HEK293 (cell line): ENCODE results near the gene CFAP99.

Experiments
- CTCF ChIA-PET: fragments of 350-600 bp; formaldehyde crosslinking; extraction: SDS; loops from one replicate; lab custom pipeline; 2021; ENCODE audit warnings: antibody characterized with exemption; lab: Yijun Ruan, JAX
- POLR2A ChIA-PET: fragments of 300-600 bp; formaldehyde crosslinking; extraction: SDS; loops from one replicate; lab custom pipeline; 2020; ENCODE audit warnings: antibody characterized with exemption, inconsistent platforms; lab: Yijun Ruan, JAX
- H3K27ac ChIP-seq: fragments of 200-500 bp; sonication (Bioruptor generic); 2 replicates; pipeline ENCODE4 v1.5.1; 2014; ENCODE audit warnings: low read depth, low read length, control low read depth, inconsistent platforms; ENCODE audit errors: extremely low read depth
- H3K36me3 ChIP-seq, 2 experiments: fragments of 200-500 bp in 1 of 2; sonication (Bioruptor generic) in 1 of 2; 1 replicate in 1 of 2; 2 replicates in 1 of 2; pipeline ENCODE4 v1.5.1; 2014 to 2017; ENCODE audit warnings: inconsistent platforms in 2 of 2, low read length in 2 of 2; ENCODE audit not compliant: control insufficient read depth in 2 of 2, insufficient read depth in 1 of 2
- H3K4me1 ChIP-seq: fragments of 200-500 bp; sonication (Bioruptor generic); 2 replicates; pipeline ENCODE4 v1.5.1; 2014; ENCODE audit warnings: mild to moderate bottlenecking, low read length, inconsistent platforms; ENCODE audit not compliant: control insufficient read depth, insufficient read depth
- H3K4me3 ChIP-seq: 2 replicates; pipeline ENCODE4 v1.5.1; 2011; ENCODE audit warnings: low read depth, mild to moderate bottlenecking, control low read depth, low read length, moderate library complexity
- H3K9me3 ChIP-seq: fragments of 200-500 bp; sonication (Bioruptor generic); 2 replicates; pipeline ENCODE4 v1.5.1; 2014; ENCODE audit warnings: low read depth, low read length, inconsistent platforms; ENCODE audit not compliant: control insufficient read depth, insufficient read depth
- FEZF1 ChIP-seq: fragments of 450-650 bp; formaldehyde crosslinking; IDR thresholded peaks from 2 replicates; pipeline ENCODE4 v1.5.1; 2016; ENCODE audit warnings: missing biosample characterization, missing genetic modification characterization
- GLI4 ChIP-seq: fragments of 450-650 bp; formaldehyde crosslinking; IDR thresholded peaks from 2 replicates; pipeline ENCODE4 v1.5.1; 2016; ENCODE audit warnings: missing biosample characterization, missing genetic modification characterization
- HOXC10 ChIP-seq: sonication (generic); formaldehyde crosslinking; IDR thresholded peaks from 2 replicates; pipeline ENCODE4 v1.8.1; 2023; ENCODE audit warnings: mild to moderate bottlenecking, missing genetic modification reagents
- IKZF3 ChIP-seq: fragments of 450-650 bp; IDR thresholded peaks from 2 replicates; pipeline ENCODE4 v1.5.0; 2018; ENCODE audit warnings: missing biosample characterization, mild to moderate bottlenecking, missing genetic modification characterization, moderate library complexity
- SCRT2 ChIP-seq: fragments of 450-650 bp; formaldehyde crosslinking; IDR thresholded peaks from 2 replicates; pipeline ENCODE4 v1.5.1; 2016; ENCODE audit warnings: missing biosample characterization, missing genetic modification characterization
- TRIM28 ChIP-seq: IDR thresholded peaks from 2 replicates; pipeline ENCODE4 v1.6.1; 2011; ENCODE audit warnings: low read length, control low read depth, borderline replicate concordance
- ZBTB1 ChIP-seq: fragments of 450-650 bp; formaldehyde crosslinking; IDR thresholded peaks from 2 replicates; pipeline ENCODE4 v1.5.1; 2016; ENCODE audit warnings: missing biosample characterization, missing genetic modification characterization
- ZBTB7A ChIP-seq: fragments of 450-650 bp; formaldehyde crosslinking; IDR thresholded peaks from 2 replicates; pipeline ENCODE4 v1.5.1; 2016; ENCODE audit warnings: low read depth, missing biosample characterization, missing genetic modification characterization
- ZFP69B ChIP-seq: fragments of 450-650 bp; formaldehyde crosslinking; IDR thresholded peaks from 2 replicates; pipeline ENCODE4 v1.5.1; 2016; ENCODE audit warnings: missing biosample characterization, missing genetic modification characterization
- ZNF140 ChIP-seq: fragments of 450-650 bp; formaldehyde crosslinking; IDR thresholded peaks from 2 replicates; pipeline ENCODE4 v1.5.1; 2016; ENCODE audit warnings: missing biosample characterization, missing genetic modification characterization
- ZNF2 ChIP-seq: fragments of 450-650 bp; formaldehyde crosslinking; IDR thresholded peaks from 2 replicates; pipeline ENCODE4 v1.5.1; 2016; ENCODE audit warnings: missing biosample characterization, missing genetic modification characterization
- ZNF223 ChIP-seq: fragments of 450-650 bp; formaldehyde crosslinking; IDR thresholded peaks from 2 replicates; pipeline ENCODE4 v1.5.1; 2016; ENCODE audit warnings: missing biosample characterization, missing genetic modification characterization
- ZNF23 ChIP-seq: fragments of 450-650 bp; formaldehyde crosslinking; IDR thresholded peaks from 2 replicates; pipeline ENCODE4 v1.5.1; 2016; ENCODE audit warnings: missing biosample characterization, missing genetic modification characterization, borderline replicate concordance
- ZNF335 ChIP-seq: fragments of 450-650 bp; formaldehyde crosslinking; conservative IDR thresholded peaks from 2 replicates; pipeline ENCODE4 v1.5.1; 2016; ENCODE audit warnings: missing biosample characterization, missing genetic modification characterization
- ZNF423 ChIP-seq: fragments of 450-650 bp; formaldehyde crosslinking; IDR thresholded peaks from 2 replicates; pipeline ENCODE4 v1.5.1; 2016; ENCODE audit warnings: missing biosample characterization, missing genetic modification characterization
- ZNF600 ChIP-seq: fragments of 450-650 bp; formaldehyde crosslinking; IDR thresholded peaks from 2 replicates; pipeline ENCODE4 v1.5.1; 2016; ENCODE audit warnings: missing biosample characterization, missing genetic modification characterization
- ZNF624 ChIP-seq: fragments of 450-650 bp; formaldehyde crosslinking; IDR thresholded peaks from 2 replicates; pipeline ENCODE4 v1.5.1; 2017; ENCODE audit warnings: missing biosample characterization, missing genetic modification characterization
- ZNF660 ChIP-seq: fragments of 450-650 bp; IDR thresholded peaks from 2 replicates; pipeline ENCODE4 v1.5.1; 2018; ENCODE audit warnings: missing biosample characterization, mild to moderate bottlenecking, missing genetic modification characterization
- ZNF785 ChIP-seq: fragments of 450-650 bp; formaldehyde crosslinking; IDR thresholded peaks from 2 replicates; pipeline ENCODE4 v1.5.1; 2016; ENCODE audit warnings: missing biosample characterization, missing genetic modification characterization
- ZNF792 ChIP-seq: fragments of 450-650 bp; formaldehyde crosslinking; IDR thresholded peaks from 2 replicates; pipeline ENCODE4 v1.5.1; 2016; ENCODE audit warnings: missing biosample characterization, missing genetic modification characterization
- ZSCAN16 ChIP-seq: fragments of 450-650 bp; formaldehyde crosslinking; IDR thresholded peaks from 2 replicates; pipeline ENCODE4 v1.5.1; 2016; ENCODE audit warnings: missing biosample characterization, missing genetic modification characterization
- ZSCAN30 ChIP-seq: fragments of 450-650 bp; IDR thresholded peaks from 2 replicates; pipeline ENCODE4 v1.5.1; 2018; ENCODE audit warnings: missing biosample characterization, mild to moderate bottlenecking, missing genetic modification characterization, moderate library complexity
- ZXDB ChIP-seq: fragments of 450-650 bp; formaldehyde crosslinking; IDR thresholded peaks from 2 replicates; pipeline ENCODE4 v1.5.1; 2016; ENCODE audit warnings: missing biosample characterization, missing genetic modification characterization
- TF ChIP-seq, protein P1 (sequence below): fragments of 450-650 bp; formaldehyde crosslinking; IDR thresholded peaks from 2 replicates; pipeline ENCODE4 v1.5.1; 2016; ENCODE audit warnings: missing biosample characterization, missing genetic modification characterization, borderline replicate concordance
- TF ChIP-seq, protein P2 (sequence below): fragments of 450-650 bp; IDR thresholded peaks from 2 replicates; pipeline ENCODE4 v1.5.1; 2018; ENCODE audit warnings: missing biosample characterization, mild to moderate bottlenecking, missing genetic modification characterization
- TF ChIP-seq, protein P3 (sequence below): fragments of 450-650 bp; formaldehyde crosslinking; IDR thresholded peaks from 2 replicates; pipeline ENCODE4; 2016; ENCODE audit warnings: missing biosample characterization, missing genetic modification characterization

The CFAP99 gene

DNA sequence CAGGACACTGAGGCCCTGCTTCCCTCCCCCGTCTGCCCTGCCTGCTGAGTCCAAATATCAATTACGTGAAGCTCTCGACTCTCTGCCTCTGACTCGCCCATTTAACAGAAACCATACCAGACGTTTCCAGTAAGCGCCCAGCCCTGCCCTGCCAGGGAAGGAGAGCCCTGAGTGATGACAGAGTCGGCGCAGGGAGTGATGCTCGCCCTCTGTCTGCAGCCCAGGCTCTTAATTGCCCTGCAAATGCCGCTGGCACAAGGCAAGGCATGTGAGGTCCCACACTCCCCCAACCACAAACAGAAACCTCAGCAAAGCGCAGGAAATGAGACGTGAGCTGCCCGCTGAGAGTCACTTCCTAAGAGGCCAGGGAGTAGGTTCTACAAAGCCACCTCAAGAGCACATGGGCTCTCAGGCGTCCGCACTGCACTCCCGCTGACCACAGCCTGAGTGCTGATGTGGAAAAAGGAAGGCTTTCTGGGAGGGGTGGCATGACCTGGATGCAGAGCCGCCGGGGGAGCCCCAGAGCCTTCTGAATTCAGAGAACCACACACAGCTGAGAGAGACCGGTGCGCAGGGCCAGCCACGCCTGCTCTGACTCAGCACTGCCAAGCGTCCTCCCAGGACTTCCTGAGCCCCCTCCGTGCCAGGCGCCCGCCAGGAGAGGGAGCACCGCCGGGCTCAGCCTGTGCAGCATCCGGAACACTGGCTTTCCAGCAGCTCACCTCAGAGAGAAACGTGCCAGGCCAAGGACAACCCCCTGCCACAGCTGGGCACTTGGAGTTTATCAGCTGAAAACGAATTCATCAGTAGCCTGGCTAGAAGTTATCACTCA lies 5.7 kb upstream of the CFAP99 start (continued):
- TF ChIP-seq, protein P1, sequence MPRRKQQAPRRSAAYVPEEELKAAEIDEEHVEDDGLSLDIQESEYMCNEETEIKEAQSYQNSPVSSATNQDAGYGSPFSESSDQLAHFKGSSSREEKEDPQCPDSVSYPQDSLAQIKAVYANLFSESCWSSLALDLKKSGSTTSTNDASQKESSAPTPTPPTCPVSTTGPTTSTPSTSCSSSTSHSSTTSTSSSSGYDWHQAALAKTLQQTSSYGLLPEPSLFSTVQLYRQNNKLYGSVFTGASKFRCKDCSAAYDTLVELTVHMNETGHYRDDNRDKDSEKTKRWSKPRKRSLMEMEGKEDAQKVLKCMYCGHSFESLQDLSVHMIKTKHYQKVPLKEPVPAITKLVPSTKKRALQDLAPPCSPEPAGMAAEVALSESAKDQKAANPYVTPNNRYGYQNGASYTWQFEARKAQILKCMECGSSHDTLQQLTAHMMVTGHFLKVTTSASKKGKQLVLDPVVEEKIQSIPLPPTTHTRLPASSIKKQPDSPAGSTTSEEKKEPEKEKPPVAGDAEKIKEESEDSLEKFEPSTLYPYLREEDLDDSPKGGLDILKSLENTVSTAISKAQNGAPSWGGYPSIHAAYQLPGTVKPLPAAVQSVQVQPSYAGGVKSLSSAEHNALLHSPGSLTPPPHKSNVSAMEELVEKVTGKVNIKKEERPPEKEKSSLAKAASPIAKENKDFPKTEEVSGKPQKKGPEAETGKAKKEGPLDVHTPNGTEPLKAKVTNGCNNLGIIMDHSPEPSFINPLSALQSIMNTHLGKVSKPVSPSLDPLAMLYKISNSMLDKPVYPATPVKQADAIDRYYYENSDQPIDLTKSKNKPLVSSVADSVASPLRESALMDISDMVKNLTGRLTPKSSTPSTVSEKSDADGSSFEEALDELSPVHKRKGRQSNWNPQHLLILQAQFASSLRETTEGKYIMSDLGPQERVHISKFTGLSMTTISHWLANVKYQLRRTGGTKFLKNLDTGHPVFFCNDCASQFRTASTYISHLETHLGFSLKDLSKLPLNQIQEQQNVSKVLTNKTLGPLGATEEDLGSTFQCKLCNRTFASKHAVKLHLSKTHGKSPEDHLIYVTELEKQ: no peak
- TF ChIP-seq SCRT2 (tag by site-specific recombination) (no peak), ZFP69B (tag by site-specific recombination) (peak; percentile 57; the same call in 1 of the 2 replicates), ZNF792 (tag by site-specific recombination) (0 out of 2 replicates have a peak, but pooled peaks have one; percentile 17), ZNF2 (no peak), ZXDB (tag by site-specific recombination) (no peak), TRIM28 (no peak), FEZF1 (tag by site-specific recombination) (peak; percentile 55), ZNF600 (peak; percentile 93), ZNF223 (tag by site-specific recombination) (no peak), ZBTB7A (0 out of 2 replicates have a peak, but pooled peaks have one; percentile 43), GLI4 (tag by site-specific recombination) (no peak), ZNF423 (tag by site-specific recombination) (no peak), ZBTB1 (tag by site-specific recombination) (no peak), HOXC10 (CRISPR knock-in tag) (no peak), ZNF335 (peak; percentile 47), ZSCAN30 (tag by site-specific recombination) (no peak), IKZF3 (tag by site-specific recombination) (peak; percentile 84)
- TF ChIP-seq, protein P2, sequence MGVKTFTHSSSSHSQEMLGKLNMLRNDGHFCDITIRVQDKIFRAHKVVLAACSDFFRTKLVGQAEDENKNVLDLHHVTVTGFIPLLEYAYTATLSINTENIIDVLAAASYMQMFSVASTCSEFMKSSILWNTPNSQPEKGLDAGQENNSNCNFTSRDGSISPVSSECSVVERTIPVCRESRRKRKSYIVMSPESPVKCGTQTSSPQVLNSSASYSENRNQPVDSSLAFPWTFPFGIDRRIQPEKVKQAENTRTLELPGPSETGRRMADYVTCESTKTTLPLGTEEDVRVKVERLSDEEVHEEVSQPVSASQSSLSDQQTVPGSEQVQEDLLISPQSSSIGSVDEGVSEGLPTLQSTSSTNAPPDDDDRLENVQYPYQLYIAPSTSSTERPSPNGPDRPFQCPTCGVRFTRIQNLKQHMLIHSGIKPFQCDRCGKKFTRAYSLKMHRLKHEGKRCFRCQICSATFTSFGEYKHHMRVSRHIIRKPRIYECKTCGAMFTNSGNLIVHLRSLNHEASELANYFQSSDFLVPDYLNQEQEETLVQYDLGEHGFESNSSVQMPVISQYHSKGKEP (tag by site-specific recombination): no peak
- TF ChIP-seq, protein P3, sequence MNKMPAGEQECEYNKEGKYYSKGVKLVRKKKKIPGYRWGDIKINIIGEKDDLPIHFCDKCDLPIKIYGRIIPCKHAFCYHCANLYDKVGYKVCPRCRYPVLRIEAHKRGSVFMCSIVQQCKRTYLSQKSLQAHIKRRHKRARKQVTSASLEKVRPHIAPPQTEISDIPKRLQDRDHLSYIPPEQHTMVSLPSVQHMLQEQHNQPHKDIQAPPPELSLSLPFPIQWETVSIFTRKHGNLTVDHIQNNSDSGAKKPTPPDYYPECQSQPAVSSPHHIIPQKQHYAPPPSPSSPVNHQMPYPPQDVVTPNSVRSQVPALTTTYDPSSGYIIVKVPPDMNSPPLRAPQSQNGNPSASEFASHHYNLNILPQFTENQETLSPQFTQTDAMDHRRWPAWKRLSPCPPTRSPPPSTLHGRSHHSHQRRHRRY (tag by site-specific recombination): no peak

DNA sequence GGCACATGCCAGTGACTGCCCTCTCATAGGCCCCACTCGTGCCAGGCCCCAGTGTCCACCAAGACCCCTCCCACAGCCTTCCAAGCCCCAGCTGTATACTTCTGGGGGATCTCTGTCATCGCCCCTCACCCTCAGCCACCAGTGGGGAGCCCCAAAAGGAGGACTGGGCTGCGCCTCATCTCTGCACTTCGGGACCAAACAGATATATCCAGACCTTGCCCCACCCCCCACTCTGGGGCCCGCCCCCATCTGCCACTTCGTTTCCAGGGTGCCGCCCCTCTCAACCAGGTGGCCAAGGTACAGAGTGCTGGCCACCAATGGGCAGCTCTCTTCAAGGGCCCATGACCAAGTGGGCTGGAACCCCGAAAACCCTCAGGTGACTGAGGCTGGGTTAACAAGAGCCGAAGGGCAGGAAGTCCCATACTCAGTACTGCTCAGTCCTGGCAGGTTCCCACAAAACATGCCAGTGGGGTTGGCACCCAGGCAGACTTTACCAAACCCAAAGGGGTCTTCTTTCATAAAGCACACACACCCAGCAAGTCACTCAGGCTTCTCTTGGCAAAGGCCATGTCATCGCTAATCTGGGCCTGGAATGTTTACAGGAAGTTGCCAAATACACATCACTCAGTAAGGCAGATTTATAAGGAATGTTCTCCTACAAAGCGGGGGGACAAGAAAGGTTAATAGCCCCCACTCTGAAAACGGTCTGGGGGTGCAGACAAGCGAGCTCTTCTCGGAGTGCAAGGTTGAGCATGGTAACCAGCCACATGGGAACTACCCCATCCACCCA lies 4.7 kb upstream of the CFAP99 start:
- H3K36me3 ChIP-seq: no peaks in the 10 kb centered on the region
- ChIA-PET CTCF (interaction anchor here (0.7 to 1.5 kb wide), 5 partner anchors 8 to 198 kb away, joined by 3 to 4 read pairs (median 3); no protein-coding TSS in a partner anchor), POLR2A (no interaction called here)
- 0 out of 2 replicates have a peak, but pooled peaks cover 2% of the 10 kb centered on the region for H3K4me1 ChIP-seq
- H3K27ac ChIP-seq: no peak overlapping the region
- H3K9me3 ChIP-seq: no peaks in the 10 kb centered on the region
- TF ChIP-seq ZNF785 (tag by site-specific recombination): no peak
- TF ChIP-seq ZNF140 (tag by site-specific recombination): no peak
- no peak for TF ChIP-seq ZNF660
- no peak for TF ChIP-seq ZNF23 (tag by site-specific recombination)
- TF ChIP-seq ZNF624: no peak
- TF ChIP-seq ZSCAN16 (tag by site-specific recombination): no peak
- no peak overlapping the region for H3K4me3 ChIP-seq
